DND-41 (cell line): ENCODE measurements around the gene DDX1.

Source experiments
- ATAC-seq: fragments of 200-7000 bp; cut with Tn5 transposase; 3 replicates; pipeline ENCODE4 v1.9.1; 2021; ENCODE audit warnings: low read depth; ENCODE audit not compliant: insufficient read depth
- DNase-seq: peaks from one replicate; pipeline ENCODE4 v3.0.0-alpha.2; 2020
- H2AFZ ChIP-seq: 2 replicates; pipeline ENCODE4 v1.6.0; 2012; ENCODE audit warnings: low read depth, low read length
- H3K27ac ChIP-seq: 2 replicates; pipeline ENCODE4 v1.5.1; 2012; ENCODE audit warnings: low read length, inconsistent platforms
- H3K27me3 ChIP-seq: fragments of 200-600 bp; sonication (generic); 2 replicates; pipeline ENCODE4 v1.6.0; 2012; ENCODE audit warnings: low read length, mild to moderate bottlenecking, inconsistent platforms; ENCODE audit not compliant: insufficient read depth, poor library complexity
- H3K36me3 ChIP-seq: 2 replicates; pipeline ENCODE4 v1.5.1; 2012; ENCODE audit warnings: low read length, inconsistent platforms; ENCODE audit not compliant: insufficient read depth
- H3K4me1 ChIP-seq: 2 replicates; pipeline ENCODE4 v1.5.1; 2012; ENCODE audit warnings: mild to moderate bottlenecking, low read length; ENCODE audit not compliant: insufficient read depth
- H3K4me2 ChIP-seq: 2 replicates; pipeline ENCODE4 v1.6.0; 2012; ENCODE audit warnings: mild to moderate bottlenecking, moderate library complexity, low read length, inconsistent platforms; ENCODE audit not compliant: insufficient read depth
- H3K4me3 ChIP-seq, 2 experiments: fragments of 200-600 bp in 1 of 2; shearing (Covaris generic) in 1 of 2; 2 replicates each; pipeline ENCODE4 v1.5.1; 2012 to 2016; ENCODE audit warnings: inconsistent platforms in 2 of 2, low read length in 2 of 2, mild to moderate bottlenecking in 2 of 2, low read depth in 1 of 2, moderate library complexity in 1 of 2
- H3K79me2 ChIP-seq: 2 replicates; pipeline ENCODE4 v1.6.0; 2012; ENCODE audit warnings: low read length, inconsistent platforms; ENCODE audit not compliant: insufficient read depth
- H3K9ac ChIP-seq: 2 replicates; pipeline ENCODE4 v1.6.0; 2012; ENCODE audit warnings: low read depth, mild to moderate bottlenecking, inconsistent platforms, low read length, moderate library complexity
- H3K9me3 ChIP-seq: 2 replicates; pipeline ENCODE4 v1.5.1; 2012; ENCODE audit warnings: low read length, moderate library complexity, mild to moderate bottlenecking, inconsistent platforms; ENCODE audit not compliant: insufficient read depth, severe bottlenecking
- H4K20me1 ChIP-seq: 2 replicates; pipeline ENCODE4 v1.6.0; 2012; ENCODE audit warnings: low read length; ENCODE audit not compliant: insufficient read depth
- CTCF ChIP-seq: IDR thresholded peaks from 2 replicates; pipeline ENCODE4 v1.5.1; 2012; ENCODE audit warnings: borderline replicate concordance, low read length, moderate library complexity, mild to moderate bottlenecking; ENCODE audit not compliant: poor library complexity, severe bottlenecking; ENCODE audit errors: extremely low read depth
- EZH2 ChIP-seq: IDR thresholded peaks from 3 replicates; pipeline ENCODE4 v1.6.1; 2012; ENCODE audit warnings: borderline replicate concordance, low read depth, mild to moderate bottlenecking, moderate library complexity, low read length, inconsistent platforms; ENCODE audit not compliant: severe bottlenecking

Gene DDX1

GRCh38 chr2:15577071-15577735 lies 14.5 kb upstream of the DDX1 start:
- H4K20me1 ChIP-seq: no peaks in the 10 kb centered on the region
- no peak overlapping the region; the same call in 1 of the 2 replicates for H2AFZ ChIP-seq
- H3K9me3 ChIP-seq: no peaks in the 10 kb centered on the region
- H3K4me2 ChIP-seq: no peak overlapping the region
- TF ChIP-seq CTCF (peak; percentile 88), EZH2 (no peak)
- H3K36me3 ChIP-seq: no peaks in the 10 kb centered on the region
- no peak overlapping the region for H3K9ac ChIP-seq
- H3K4me3 ChIP-seq: no peak overlapping the region
- H3K79me2 ChIP-seq: no peaks in the 10 kb centered on the region
- no peaks in the 10 kb centered on the region for H3K27me3 ChIP-seq
- peak; percentile 99 for ATAC-seq
- no peak overlapping the region for H3K27ac ChIP-seq
- peak; percentile 88 for DNase-seq
- no peaks in the 10 kb centered on the region for H3K4me1 ChIP-seq

- Histone ChIP-seq H4K20me1 (no peaks in the 10 kb centered on the region), H2AFZ (no peak overlapping the region)
- no peak for TF ChIP-seq CTCF
- TF ChIP-seq EZH2: no peak
Observed at GRCh38 chr2:15579641-15580040, 12.0 kb upstream of the DDX1 start.

GRCh38 chr2:15580451-15580850 lies 11.2 kb upstream of the DDX1 start:
- H3K79me2 ChIP-seq: no peaks in the 10 kb centered on the region
- no peak for TF ChIP-seq CTCF
- TF ChIP-seq EZH2: no peak
- no peaks in the 10 kb centered on the region for H3K9me3 ChIP-seq
- no peak overlapping the region for H3K9ac ChIP-seq
- no peaks in the 10 kb centered on the region for H3K4me1 ChIP-seq
- no peak overlapping the region for H2AFZ ChIP-seq
- ATAC-seq: no peak
- no peak overlapping the region for H3K4me2 ChIP-seq
- DNase-seq: no peak
- no peak overlapping the region for H3K4me3 ChIP-seq
- no peaks in the 10 kb centered on the region for H3K27me3 ChIP-seq
- H3K27ac ChIP-seq: no peak overlapping the region
- H3K36me3 ChIP-seq: no peaks in the 10 kb centered on the region
- no peaks in the 10 kb centered on the region for H4K20me1 ChIP-seq

More at GRCh38 chr2:15579641-15580040, 12.0 kb upstream of the DDX1 start:
- Histone ChIP-seq H3K9me3 (no peaks in the 10 kb centered on the region), H3K27me3 (no peaks in the 10 kb centered on the region), H3K27ac (no peak overlapping the region), H3K4me2 (no peak overlapping the region), H3K79me2 (no peaks in the 10 kb centered on the region), H3K36me3 (no peaks in the 10 kb centered on the region), H3K9ac (no peak overlapping the region), H3K4me1 (no peaks in the 10 kb centered on the region), H3K4me3 (no peak overlapping the region)
- no peak for DNase-seq
- ATAC-seq: no peak
